GM12878 (cell line): ENCODE measurements around the gene METRN. TPM values are rescaled to one million over a fixed set of nuclear protein-coding genes. Genes with fewer than 3 reads are reported as not detected.

Experiments used
- ASH2L ChIP-seq: fragments of 300-600, 200-600 bp; sonication (generic); IDR thresholded peaks from 2 replicates; pipeline ENCODE4 v1.6.1; 2017; ENCODE audit warnings: low read depth, mild to moderate bottlenecking, borderline replicate concordance
- BHLHE40 ChIP-seq, 2 experiments: fragments of 450-650 bp in 1 of 2; IDR thresholded peaks; 2 replicates each; pipeline ENCODE4 v1.6.1; 2011 to 2017; ENCODE audit warnings: low read depth in 2 of 2, borderline replicate concordance in 1 of 2, improper control_type of control experiment in 1 of 2, low read length in 1 of 2, mild to moderate bottlenecking in 1 of 2
- BRCA1 ChIP-seq: IDR thresholded peaks from 2 replicates; pipeline ENCODE4 v1.6.1; 2011; ENCODE audit warnings: low read depth, low read length, improper control_type of control experiment
- CBX3 ChIP-seq: fragments of 200-600 bp; sonication (generic); IDR thresholded peaks from 2 replicates; pipeline ENCODE4 v1.6.1; 2016; ENCODE audit warnings: low read depth, borderline replicate concordance
- CEBPB ChIP-seq, 2 experiments: fragments of 150-350 bp in 1 of 2; IDR thresholded peaks; 2 replicates each; pipeline ENCODE4 v1.6.1; 2012 to 2014; ENCODE audit warnings: low read depth in 2 of 2, low read length in 2 of 2, borderline replicate concordance in 1 of 2, inconsistent platforms in 1 of 2
- DPF2 ChIP-seq: fragments of 450-650 bp; IDR thresholded peaks from 2 replicates; pipeline ENCODE4 v1.6.1; 2017; ENCODE audit warnings: mild to moderate bottlenecking
- FOS ChIP-seq: IDR thresholded peaks from 3 replicates; pipeline ENCODE4 v1.6.1; 2011; ENCODE audit warnings: borderline replicate concordance; ENCODE audit not compliant: insufficient read length; ENCODE audit errors: extremely low read depth
- HDAC2 ChIP-seq: fragments of 200-600 bp; sonication (generic); IDR thresholded peaks from 2 replicates; pipeline ENCODE4 v1.6.1; 2017
- IKZF1 ChIP-seq: fragments of 450-650 bp; conservative IDR thresholded peaks from 2 replicates; pipeline ENCODE4 v1.6.1; 2017; ENCODE audit warnings: antibody characterized with exemption, mild to moderate bottlenecking
- MTA2 ChIP-seq: fragments of 450-650 bp; IDR thresholded peaks from 2 replicates; pipeline ENCODE4 v1.6.1; 2016; ENCODE audit warnings: low read depth, mild to moderate bottlenecking, moderate library complexity
- PAX5 ChIP-seq: IDR thresholded peaks from 2 replicates; pipeline ENCODE4 v1.6.1; 2011; ENCODE audit warnings: low read depth, low read length, borderline replicate concordance
- PBX3 ChIP-seq: IDR thresholded peaks from 2 replicates; pipeline ENCODE4 v1.6.1; 2011; ENCODE audit warnings: mild to moderate bottlenecking, low read depth, low read length, moderate library complexity; ENCODE audit not compliant: insufficient replicate concordance
- POLR2A ChIP-seq: IDR thresholded peaks from 2 replicates; pipeline ENCODE4 v1.6.1; 2011; ENCODE audit warnings: low read depth, mild to moderate bottlenecking, low read length
- POLR2AphosphoS2 ChIP-seq: IDR thresholded peaks from 2 replicates; pipeline ENCODE4 v1.6.1; 2011; ENCODE audit warnings: low read depth, mild to moderate bottlenecking, low read length, improper control_type of control experiment, moderate library complexity
- RBBP5 ChIP-seq: fragments of 200-600 bp; sonication (generic); conservative IDR thresholded peaks from 2 replicates; pipeline ENCODE4 v1.6.1; 2016
- RELB ChIP-seq: fragments of 450-650 bp; IDR thresholded peaks from 2 replicates; pipeline ENCODE4 v1.6.1; 2017; ENCODE audit warnings: low read depth, mild to moderate bottlenecking, moderate library complexity
- SIX5 ChIP-seq: IDR thresholded peaks from 2 replicates; pipeline ENCODE4 v1.6.1; 2011; ENCODE audit warnings: mild to moderate bottlenecking, low read depth, low read length, moderate library complexity; ENCODE audit not compliant: severe bottlenecking
- SMAD1 ChIP-seq: fragments of 450-650 bp; IDR thresholded peaks from 2 replicates; pipeline ENCODE4 v1.6.1; 2018; ENCODE audit warnings: mild to moderate bottlenecking, low read depth; ENCODE audit not compliant: partially characterized antibody
- SMARCA5 ChIP-seq: fragments of 450-650 bp; IDR thresholded peaks from 2 replicates; pipeline ENCODE4 v1.6.1; 2017; ENCODE audit warnings: mild to moderate bottlenecking
- SPI1 ChIP-seq: IDR thresholded peaks from 2 replicates; pipeline ENCODE4 v1.6.1; 2011; ENCODE audit warnings: low read depth, mild to moderate bottlenecking, low read length, moderate library complexity, borderline replicate concordance; ENCODE audit not compliant: insufficient read depth
- SREBF2 ChIP-seq: IDR thresholded peaks from 2 replicates; pipeline ENCODE4 v1.6.1; 2012; ENCODE audit warnings: mild to moderate bottlenecking, low read length
- STAT1 ChIP-seq: fragments of 450-650 bp; conservative IDR thresholded peaks from 2 replicates; pipeline ENCODE4 v1.6.1; 2014; ENCODE audit warnings: antibody characterized with exemption, mild to moderate bottlenecking
- SUZ12 ChIP-seq: fragments of 200-600 bp; sonication (generic); IDR thresholded peaks from one replicate; pipeline ENCODE4 v1.6.1; 2018; ENCODE audit warnings: antibody characterized with exemption, mild to moderate bottlenecking; ENCODE audit not compliant: unreplicated experiment
- TCF12 ChIP-seq: IDR thresholded peaks from 2 replicates; pipeline ENCODE4 v1.6.1; 2011; ENCODE audit warnings: low read depth, mild to moderate bottlenecking, low read length
- TCF7 ChIP-seq: IDR thresholded peaks from 2 replicates; pipeline ENCODE4 v1.6.1; 2014; ENCODE audit warnings: antibody characterized with exemption, borderline replicate concordance
- ZNF217 ChIP-seq: fragments of 450-650 bp; IDR thresholded peaks from 2 replicates; pipeline ENCODE4 v1.6.1; 2017; ENCODE audit warnings: antibody characterized with exemption, mild to moderate bottlenecking
- ZNF622 ChIP-seq: fragments of 450-650 bp; IDR thresholded peaks from 2 replicates; pipeline ENCODE4 v1.6.1; 2017; ENCODE audit warnings: mild to moderate bottlenecking, inconsistent platforms
- polyA plus RNA-seq, 11 experiments: library from polyadenylated mRNA; depleted of rRNA in 4 of 11; unstranded in 6 of 11; stranded (reverse) in 5 of 11; fragments of >200 nt; fragmentation: Nextera tagmentation in 4 of 11; fragmentation: Illumina TruSeq in 1 of 11; extraction: Ambion mirVana in 4 of 11; extraction: Trizol in 1 of 11; gene quantifications; 1 replicate in 1 of 11; 2 replicates in 10 of 11; pipeline versions ENCODE4 v1.2.1 to v1.2.3, GENCODE V29; 2011 to 2016; ENCODE audit warnings: inconsistent platforms in 2 of 11, missing spikeins in 2 of 11, low read depth in 1 of 11
- total RNA-seq, 4 experiments: library from RNA; depleted of rRNA in 3 of 4; stranded (reverse); fragments of >200 nt in 3 of 4; fragmentation: Illumina TruSeq in 1 of 4; extraction: Trizol in 1 of 4; gene quantifications; 2 replicates each; pipeline versions ENCODE4 v1.2.1 to v1.2.3, GENCODE V29; 2013 to 2021
- TF ChIP-seq, protein P1 (sequence below): fragments of 450-650 bp; IDR thresholded peaks from 2 replicates; pipeline ENCODE4 v1.6.1; 2018; ENCODE audit warnings: borderline replicate concordance, mild to moderate bottlenecking; ENCODE audit not compliant: partially characterized antibody

Gene METRN
- total and polyA plus RNA-seq, 10 of the 15 experiments (the other 5 are each of a cell fraction or from before 2014, with no cell fraction given) = 0.11 to 12.8 (median 1.1) TPM; not detected in 1

GRCh38 chr16:726438-727290 is 11.7 kb downstream of the METRN start, which contains the start of the genes CCDC78 and HAGHL (continued):
- TF ChIP-seq SPI1 (no peak), TCF12 (0 out of 2 replicates have a peak, but pooled peaks have one; percentile 3), RBBP5 (no peak), CEBPB (IDR thresholded peaks at IDR 0.05; ENCODE audit: borderline replicate concordance in 1 of 2, low read depth in 2 of 2, low read length in 2 of 2) (no peak), SIX5 (no peak), BRCA1 (no peak), PBX3 (no peak), SMARCA5 (peak; percentile 99), POLR2A (no peak), HDAC2 (no peak), DPF2 (peak; percentile 43; the same call in 1 of the 2 replicates), ZNF217 (peak; percentile 80; the same call in 1 of the 2 replicates), ZNF622 (no peak), ASH2L (no peak), CBX3 (no peak), IKZF1 (no peak; the same call in 1 of the 2 replicates), BHLHE40 (IDR thresholded peaks at IDR 0.05; ENCODE audit: borderline replicate concordance in 1 of 2, low read depth in 2 of 2, low read length in 1 of 2) (peak; percentile 28 to 71; a peak in 2 of 4 replicates), PAX5 (no peak), POLR2AphosphoS2 (0 out of 2 replicates have a peak, but pooled peaks have one; percentile 42), RELB (no peak), TCF7 (no peak), SMAD1 (no peak), SUZ12 (no peak), SREBF2 (no peak), FOS (no peak), MTA2 (no peak), STAT1 (no peak)
- TF ChIP-seq, protein P1, sequence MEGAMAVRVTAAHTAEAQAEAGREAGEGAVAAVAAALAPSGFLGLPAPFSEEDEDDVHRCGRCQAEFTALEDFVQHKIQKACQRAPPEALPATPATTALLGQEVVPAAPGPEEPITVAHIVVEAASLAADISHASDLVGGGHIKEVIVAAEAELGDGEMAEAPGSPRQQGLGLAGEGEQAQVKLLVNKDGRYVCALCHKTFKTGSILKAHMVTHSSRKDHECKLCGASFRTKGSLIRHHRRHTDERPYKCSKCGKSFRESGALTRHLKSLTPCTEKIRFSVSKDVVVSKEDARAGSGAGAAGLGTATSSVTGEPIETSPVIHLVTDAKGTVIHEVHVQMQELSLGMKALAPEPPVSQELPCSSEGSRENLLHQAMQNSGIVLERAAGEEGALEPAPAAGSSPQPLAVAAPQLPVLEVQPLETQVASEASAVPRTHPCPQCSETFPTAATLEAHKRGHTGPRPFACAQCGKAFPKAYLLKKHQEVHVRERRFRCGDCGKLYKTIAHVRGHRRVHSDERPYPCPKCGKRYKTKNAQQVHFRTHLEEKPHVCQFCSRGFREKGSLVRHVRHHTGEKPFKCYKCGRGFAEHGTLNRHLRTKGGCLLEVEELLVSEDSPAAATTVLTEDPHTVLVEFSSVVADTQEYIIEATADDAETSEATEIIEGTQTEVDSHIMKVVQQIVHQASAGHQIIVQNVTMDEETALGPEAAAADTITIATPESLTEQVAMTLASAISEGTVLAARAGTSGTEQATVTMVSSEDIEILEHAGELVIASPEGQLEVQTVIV = no peak
